HS-27A (cell line): ENCODE measurements around the gene MPP3.
"Not testable (repeated sequence)": the region's sequence is repeated elsewhere in the genome, so short reads cannot be mapped to it uniquely, and the experiment has no call there.

ENCODE experiments used
- DNase-seq: peaks from one replicate; pipeline ENCODE4 v3.0.0-alpha.2; 2012; ENCODE audit warnings: low read depth, missing footprints

MPP3 gene

DNA sequence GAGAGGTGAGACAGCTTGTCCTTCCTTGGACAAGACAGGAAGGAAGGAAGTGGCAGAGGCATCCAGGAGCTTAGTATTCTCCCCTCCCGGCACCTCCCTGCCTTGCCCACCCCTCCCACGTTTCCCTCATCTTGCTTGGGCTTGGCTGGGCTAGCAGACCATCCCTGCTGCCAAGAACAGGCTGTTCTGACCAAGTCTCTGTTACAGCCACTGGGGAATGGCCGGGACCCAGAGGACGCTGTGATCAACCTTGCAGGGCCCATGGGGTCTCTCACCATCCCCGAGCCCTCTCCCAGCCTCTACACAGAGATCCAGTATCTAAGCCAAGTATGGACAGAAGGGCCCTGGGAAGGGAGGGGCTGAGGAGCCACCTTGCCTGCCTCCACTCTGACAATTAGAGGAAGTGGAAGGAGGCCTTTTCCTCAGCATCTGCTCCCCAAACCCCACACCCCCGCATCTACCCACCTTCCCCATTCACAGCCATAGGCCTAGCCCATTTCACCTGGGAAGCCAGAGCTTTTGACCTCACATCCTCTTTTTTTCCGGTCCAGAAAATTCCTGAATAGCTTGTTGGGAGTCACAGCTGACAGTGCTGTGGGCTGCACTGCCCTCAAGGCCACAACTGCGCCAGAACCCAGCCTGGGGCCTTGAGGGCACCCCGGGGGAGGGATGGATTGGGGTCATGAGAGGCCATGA, 28.1 kb upstream of the MPP3 start:
- no peak for DNase-seq

DNA sequence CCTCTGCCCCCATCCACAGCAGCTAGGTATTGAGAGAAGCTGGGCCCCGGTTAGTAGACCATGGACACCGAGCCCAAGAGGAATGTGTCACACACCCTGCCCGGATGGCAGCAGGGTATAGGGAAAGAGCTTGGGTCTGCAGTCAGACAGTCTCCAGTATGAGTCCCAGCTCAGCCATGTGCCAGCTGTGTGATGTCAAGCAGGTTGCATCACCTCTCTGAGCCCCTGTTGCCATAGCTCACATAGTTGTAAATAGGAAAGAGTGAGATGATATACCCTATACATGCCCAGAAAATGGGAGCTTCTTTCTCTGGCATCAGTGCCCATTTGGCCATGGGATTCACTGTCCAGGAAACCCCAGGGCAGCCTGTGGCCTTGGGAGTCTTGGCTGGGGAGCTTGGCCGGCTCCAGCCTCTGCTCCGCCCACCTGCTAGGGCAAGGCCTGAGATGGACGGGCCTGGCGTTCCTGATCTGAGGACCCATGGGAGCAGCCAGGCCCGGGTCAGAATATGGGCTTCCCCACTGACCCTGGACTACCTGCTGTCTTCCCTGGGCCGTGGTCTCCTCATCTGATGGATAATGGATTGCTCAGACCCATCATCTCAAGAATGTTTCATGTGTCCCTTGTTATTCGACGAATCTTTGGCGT, 27.3 kb upstream of the MPP3 start:
- DNase-seq: no peak

DNA sequence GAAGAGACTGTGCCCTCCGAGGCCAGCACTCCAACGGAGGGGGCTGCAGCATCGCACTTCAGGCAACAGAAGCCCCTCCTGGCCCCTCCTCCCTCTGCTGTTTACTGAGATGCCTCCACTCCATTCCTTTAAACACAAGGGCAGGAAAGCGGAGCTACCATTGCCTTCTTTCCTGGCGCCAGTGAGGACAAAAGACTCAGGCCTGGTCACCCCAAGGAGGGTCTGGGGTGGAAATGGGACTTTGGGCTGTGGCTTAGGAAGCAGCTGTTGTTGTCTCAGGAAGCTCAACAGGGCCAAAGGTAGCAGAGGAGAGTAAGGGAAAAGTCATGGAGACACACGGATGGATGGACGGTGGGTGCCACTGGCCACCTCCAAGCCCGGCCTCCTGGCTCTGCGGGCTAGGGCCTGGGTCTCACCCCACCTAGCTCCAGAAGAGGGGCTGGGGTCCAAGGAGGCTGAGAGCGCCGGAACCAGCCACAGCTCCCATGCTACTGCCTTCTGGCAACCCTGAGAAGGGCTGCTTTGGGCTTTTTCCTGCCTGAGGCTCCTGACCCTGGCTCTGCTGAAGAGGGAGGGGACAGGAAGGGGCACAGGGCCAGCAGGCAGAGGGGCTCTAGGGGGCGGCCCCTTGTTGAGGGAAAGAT, 25.1 kb upstream of the MPP3 start:
- DNase-seq: no peak

DNA sequence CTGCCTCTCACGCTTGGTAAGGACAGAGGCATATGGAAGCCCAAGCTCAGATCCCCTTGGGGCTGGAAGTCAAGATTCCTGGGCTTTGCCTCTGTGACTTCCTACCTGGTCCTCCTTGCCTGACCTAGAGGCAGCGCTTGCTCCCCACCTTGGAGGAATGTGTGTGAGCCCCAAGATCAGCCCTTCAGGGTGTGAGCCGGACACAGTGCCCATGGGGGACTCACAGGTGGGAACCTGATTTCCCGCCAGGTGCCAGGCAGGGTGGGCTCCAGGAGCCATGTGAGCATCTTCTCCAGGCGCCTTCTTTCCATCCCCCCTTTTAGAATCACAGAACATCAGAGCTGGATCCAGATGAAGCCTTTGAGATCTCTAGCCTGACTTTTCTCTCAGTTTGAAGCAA, 24.2 kb upstream of the MPP3 start:
- DNase-seq: no peak

DNA sequence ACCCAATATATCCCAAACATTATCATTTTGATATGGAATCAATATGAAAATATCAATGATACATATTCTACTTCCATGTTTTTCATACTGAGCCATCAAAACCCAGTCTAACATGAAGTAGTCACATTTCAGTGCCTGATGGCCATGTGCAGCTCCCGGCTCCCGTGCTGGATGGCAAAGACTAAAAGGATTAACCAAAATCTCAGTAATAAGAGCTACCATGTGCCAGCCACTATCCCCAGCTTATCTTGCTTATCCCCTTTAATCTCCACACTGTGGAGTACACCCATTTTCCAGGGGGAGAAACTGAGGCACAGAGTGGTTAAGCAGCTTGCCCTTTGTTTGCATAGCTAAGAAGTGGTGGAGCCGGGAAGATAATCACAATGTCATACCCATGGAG, 23.2 kb upstream of the MPP3 start:
- no peak for DNase-seq

DNA sequence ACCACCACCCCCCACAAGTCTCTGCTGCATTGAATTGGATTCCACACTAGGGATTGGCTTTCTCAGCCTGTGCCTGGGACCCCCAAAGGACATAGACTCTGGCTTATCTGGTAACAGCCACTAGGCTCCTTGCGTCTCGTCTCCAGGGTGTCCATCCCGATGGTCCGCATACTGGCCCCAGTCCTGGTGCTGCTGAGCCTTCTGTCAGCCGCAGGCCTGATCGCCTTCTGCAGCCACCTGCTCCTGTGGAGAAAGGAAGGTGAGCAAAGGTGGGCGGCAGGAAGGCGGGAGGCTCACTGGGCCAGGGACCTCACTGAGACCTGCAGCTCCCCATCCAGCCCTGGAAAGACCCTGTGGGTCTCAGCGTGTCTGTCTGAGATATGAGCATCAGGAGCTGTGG, 22.1 kb upstream of the MPP3 start:
- no peak for DNase-seq

DNA sequence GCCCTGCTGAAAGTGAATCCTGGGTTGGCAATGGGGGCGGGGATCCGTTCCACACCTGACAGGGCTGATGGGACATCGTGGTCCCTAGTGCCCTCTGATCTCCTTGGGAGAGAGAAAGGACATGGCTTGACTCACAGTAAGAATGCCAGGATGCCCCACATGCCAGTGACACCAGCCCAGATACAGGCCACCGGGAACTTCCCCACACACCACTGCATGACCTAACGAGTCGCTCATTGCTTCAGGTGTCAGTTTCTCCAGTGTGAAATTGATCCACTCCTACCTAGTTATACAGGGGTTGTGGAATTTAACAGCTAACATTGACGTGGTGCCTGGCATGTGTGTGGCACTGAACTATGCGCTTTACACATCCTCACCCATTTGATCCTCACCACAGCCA, 21.6 kb upstream of the MPP3 start:
- no peak for DNase-seq

DNA sequence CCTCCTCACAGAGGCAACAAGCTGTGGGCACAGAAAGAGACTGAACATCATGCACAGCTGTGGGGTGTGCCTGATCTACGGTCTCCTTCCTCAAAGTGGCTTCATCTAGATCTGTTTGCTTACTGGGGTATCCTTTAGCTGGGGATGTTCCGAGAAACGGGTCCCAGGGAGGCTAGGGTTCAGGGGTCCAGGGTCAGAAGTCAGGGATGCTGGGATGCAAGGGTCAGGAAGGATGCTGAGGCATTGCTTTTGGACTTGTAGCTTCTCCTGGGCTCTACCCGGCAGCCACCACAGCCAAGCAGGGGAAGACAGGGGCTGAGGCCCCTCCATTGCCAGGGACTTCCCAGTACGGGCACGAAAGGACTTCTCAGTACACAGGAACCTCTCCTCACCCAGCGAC, 20.6 kb upstream of the MPP3 start:
- no peak for DNase-seq

DNA sequence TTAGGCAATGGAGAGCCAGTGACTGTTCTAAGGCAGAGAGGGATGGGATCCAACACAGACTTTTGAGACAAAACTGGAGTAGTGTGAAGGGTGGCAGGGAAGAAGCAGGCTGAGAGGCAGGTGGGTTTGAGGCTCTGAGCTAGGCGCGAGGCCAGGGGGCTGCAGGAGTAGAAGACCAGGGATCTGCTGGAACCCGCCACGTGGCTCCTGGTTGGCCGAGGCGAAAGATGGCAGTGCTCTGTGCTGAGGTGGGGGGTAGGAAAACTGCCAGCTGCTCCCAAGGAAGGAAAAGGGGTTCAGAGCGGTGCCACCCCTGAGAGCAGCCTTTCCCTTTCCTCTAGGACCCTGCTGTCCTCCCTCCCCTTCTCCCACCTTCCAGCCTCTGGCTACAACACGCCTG, 19.6 kb upstream of the MPP3 start:
- DNase-seq: no peak

DNA sequence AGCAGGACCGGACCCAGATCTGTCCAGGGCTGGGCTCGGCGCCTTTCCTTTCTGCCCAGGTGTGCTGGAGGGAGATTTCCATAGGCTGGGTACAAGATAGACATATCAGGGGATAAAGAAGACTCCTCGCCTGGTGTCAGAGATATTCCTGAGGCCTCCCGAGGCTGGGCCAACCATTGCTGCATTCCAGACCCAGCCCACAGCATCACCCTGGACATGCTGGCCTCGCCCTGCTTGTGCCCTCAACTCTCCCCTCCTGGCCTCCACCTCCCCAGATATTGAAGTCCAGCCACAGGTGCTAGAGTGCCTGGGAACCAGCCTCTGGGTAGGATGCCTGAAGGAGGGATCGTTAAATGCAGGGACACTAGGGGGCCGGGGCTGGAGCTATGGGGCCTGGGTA, 16.2 kb upstream of the MPP3 start:
- no peak for DNase-seq

DNA sequence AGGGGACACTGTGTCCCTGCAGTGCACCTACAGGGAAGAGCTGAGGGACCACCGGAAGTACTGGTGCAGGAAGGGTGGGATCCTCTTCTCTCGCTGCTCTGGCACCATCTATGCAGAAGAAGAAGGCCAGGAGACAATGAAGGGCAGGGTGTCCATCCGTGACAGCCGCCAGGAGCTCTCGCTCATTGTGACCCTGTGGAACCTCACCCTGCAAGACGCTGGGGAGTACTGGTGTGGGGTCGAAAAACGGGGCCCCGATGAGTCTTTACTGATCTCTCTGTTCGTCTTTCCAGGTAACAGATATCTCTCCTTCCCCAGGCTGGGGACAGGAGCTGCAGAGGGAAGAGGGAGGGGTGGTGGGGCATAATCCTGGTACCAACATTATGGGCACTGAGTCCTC, 15.7 kb upstream of the MPP3 start:
- DNase-seq: no peak

DNA sequence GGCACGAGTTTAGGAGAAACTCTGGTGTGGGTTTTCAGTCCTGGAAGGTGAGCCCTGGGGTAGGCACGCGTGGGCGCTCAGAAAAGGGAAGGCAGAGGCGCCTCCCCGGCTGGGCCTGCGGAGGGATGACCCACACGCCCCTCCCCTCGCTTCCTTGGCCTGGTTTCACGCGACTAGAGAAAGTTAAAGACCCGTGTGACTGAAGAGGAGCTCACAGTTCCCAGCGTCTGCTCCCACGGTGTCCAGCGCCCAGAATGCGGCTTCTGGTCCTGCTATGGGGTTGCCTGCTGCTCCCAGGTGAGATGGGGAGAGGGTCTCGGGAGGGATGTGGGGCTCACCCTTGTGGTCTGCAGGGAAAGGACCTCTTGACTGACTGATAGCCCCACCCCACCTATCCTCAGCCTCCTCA, 14.0 kb upstream of the MPP3 start, which contains the start of gene CD300LG:
TSS of gene CD300LG (plus strand) at position 214 of the 409 bp plus-strand sequence. CDS start at position 255, 41 bp downstream.
- DNase-seq: no peak

DNA sequence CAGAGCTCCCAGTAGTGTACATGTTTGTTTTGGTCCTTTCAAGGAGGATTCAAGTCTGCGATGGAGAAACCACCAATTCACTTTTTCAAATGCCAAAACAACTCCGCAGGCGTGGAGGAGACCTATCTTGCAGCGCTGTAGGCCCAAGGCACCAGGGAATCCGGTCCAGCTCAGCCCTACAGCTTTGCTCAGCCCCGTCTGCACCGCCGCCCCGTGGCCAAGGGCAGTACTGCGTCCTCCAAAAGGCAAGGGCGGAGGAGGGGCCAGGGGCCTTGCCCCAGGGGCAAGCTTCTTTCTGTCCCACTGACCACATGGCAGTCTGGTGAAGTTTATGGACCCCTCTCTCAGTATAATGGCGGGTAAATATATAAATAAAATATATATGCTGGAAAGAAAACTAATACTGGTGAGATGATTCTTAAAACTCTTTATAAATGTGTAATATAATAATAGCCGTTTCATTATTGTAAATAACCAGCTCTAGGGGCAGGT, 13.3 kb upstream of the MPP3 start:
- peak; percentile 7 for DNase-seq

DNA sequence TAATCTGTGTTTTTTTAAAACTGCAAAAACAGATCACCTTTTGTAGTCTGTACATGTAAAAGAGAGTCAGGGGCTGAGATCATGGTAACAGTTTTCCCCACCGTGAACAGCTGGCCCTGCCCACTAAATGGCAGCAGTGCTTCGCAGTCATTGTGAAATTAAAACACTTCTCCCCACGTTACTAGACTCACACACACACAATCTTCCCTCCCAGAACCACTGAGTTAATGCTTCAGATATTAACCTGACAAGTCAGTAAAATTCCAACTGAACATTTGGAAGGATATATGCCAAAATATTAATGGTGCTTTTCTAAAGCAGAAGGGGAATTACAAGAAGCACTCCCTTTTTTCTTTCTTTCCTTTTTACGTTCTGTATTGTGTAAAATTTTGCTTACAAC, 12.8 kb upstream of the MPP3 start:
- DNase-seq: no peak

DNA sequence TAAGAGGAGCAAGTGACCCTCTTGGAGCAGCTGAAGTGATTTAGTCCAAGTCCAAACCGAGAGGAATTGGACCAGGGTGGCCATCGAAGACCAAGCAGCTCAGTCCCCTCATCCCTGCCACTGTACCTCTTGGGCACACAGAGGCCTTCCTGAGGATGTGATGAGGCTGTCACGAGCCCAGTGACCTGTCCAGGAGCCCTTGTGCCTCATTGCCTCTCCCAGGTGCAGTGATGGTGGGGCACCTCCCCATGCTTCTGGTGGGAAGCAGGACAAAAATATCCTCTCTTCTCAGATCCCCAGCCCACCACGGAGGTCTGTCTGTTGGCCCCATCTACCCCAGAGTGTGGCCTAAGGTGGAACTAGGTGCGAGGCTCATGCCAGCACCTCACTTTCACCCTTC, 11.3 kb upstream of the MPP3 start:
- DNase-seq: no peak

DNA sequence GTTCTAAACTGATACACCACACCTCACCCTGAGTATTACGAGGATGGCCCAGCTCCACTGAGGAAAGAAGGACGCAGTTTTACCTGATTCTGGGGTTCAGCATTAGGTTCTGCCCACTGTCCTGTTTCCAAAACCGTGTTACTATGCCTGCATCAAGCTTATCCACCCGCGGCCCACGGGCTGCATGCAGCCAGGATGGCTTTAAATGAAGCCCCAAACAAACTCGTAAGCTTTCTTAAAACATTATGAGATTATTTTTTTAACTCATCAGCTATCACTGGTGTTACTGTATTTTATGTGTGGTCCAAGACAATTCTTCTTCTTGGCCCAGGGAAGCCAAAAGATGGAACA, 10.0 kb upstream of the MPP3 start:
- no peak for DNase-seq

DNA sequence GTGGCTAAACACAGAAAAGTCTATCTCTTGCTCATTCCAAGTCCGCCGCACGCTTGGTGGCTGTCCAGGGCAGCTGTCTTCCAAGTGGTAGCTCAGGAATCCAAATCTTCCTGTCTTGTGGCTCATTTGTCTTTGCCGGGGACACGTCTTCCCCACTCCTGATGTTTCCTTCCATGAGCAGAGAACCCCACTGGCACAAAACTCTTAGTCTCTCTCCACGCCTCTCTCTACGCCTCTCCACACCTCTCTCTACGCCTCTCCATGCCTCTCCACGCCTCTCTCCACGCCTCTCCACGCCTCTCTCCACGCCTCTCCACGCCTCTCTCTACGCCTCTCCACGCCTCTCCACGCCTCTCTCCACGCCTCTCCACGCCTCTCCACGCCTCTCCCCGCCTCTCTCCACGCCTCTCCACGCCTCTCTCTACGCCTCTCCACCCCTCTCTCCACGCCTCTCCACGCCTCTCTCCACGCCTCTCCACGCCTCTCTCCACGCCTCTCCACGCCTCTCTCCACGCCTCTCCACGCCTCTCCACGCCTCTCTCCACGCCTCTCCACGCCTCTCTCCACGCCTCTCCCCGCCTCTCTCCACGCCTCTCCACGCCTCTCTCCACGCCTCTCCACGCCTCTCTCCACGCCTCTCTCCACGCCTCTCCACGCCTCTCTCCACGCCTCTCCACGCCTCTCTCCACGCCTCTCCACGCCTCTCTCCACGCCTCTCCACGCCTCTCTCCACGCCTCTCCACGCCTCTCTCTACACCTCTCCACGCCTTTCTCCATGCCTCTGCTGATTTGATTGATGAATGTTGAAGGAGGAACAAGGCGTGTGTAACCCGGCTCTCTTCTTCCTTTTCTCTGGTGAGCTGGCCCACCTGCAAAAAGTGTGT, 9.4 kb upstream of the MPP3 start:
- DNase-seq: not testable (repeated sequence)

DNA sequence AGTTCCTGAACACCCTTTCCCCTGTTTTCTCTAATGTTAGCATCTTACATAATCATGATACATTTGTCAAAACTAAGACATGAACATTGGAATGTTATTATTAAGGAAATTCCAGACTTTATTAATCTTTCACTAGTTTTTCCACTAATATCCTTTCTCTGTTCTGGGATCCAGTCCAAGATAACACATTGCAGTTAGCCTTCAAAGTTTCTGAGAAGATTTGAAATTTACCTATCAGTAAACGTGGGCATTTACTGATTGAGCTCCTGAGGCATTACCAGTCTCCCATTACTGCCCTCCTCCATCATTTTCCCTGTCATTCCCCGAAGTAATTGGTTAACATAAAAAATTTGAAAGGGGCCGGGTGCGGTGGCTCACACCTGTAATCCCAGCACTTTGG, 8.3 kb upstream of the MPP3 start:
- DNase-seq: no peak

DNA sequence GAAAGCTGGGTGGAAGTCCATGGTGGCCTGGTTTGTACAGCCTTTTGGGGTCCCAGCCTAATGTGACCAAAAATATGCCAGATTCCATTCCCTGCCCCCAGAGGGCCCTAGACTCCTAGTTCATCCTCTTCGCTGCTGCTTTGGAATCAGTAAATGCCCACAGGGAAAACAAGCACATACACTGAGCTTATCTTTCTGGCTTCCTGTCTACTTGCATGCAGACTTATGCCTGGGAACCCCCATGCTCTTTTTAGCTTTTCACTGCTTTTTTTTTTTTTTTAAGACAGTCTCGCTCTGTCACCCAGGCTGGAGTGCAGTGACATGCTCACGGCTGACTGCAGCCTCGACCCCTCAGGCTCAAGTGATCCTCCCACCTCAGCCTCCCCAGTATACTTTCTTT, 7.9 kb upstream of the MPP3 start:
- DNase-seq: no peak

DNA sequence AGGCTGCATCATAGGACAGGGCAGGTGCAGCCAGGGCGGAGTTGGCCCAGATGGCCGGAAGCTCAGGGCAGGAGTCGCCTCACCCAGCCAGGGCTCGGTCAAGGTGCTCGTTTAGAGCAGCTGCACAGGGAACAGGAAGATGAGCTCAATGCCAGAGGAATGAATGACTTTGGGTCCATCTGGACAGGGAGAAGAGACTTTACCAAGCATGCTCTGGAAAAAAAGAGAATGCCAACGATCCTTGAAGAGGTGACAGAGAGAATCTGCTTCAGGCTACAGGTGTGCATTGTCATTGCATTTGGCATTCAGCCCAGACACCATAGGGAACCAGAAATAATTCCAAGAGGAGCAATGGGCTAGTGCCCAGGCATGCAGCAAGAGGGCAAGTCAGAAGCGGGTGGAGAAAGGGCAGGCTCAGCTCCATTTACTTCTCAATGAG, 6.7 kb upstream of the MPP3 start:
- no peak for DNase-seq

DNA sequence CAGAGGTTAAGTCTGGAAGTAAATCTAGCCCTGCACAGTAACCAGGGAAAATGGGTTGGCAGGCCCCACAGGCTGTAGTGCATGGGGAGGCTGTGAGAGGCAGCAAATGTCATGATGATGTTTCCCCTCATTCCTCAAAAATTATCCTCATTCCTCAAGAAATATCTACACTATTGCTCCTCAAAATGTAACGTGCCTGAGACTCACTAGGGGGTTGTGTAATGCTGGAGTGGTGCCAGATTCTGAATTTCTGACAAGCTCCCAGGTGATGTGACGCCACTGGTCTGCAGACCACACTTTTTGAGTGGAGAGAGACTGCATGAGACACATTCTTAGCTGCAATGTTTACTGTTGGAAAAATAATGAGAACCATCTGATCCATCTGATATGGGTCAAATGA, 1.2 kb upstream of the MPP3 start:
- DNase-seq: no peak
